ENCODE measurements around the gene SEC61A1. TPM values are rescaled to one million over a fixed set of nuclear protein-coding genes. Genes with fewer than 3 reads are reported as not detected.

SEC61A1 gene
- total RNA-seq, 1 experiment from 2014 or later, result 246 TPM

DNA sequence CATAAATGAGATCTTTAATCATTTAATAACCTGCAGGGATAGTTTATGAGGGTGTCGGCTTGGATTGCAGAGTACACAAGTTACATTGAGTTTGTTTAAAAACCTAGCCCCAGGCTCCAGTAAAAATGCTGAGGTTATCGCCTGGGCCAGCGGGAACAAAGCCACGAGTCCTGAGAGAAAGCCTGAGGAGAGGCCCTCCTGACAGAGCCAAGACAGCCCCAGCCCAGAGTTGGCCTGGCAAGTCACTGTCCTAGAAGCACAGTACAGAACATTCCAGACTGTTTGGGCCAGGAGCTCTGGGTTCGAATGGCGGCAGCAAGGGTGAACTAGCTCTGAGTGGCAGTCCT is 32.4 kb downstream of the SEC61A1 start:
- in situ Hi-C loops (cut with HindIII; ENCODE audit: low pct_unique_long_range_greater_than_20kb, low sequenced_read_pairs), result no loop called here
- no peak for ATAC-seq

DNA sequence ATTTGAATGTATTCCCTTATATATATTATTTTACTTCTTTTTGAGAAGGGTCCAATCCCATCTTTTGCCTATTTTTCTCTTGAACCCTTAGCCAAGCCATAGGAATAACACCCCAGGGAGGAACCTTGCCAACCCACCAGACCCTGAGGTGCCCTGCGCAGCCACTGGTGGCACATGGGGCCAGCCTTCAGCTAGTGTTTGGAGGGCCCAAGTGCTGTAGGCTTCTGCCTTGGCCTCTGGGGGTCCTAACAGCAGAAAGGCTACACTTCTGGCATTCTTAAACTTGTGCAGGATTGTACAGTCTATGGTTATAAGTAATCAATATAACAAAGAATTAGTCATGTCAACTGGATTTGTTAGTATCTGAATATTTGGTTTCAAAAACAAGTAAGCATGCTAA is 36.9 kb downstream of the SEC61A1 start:
- DNase-seq (ENCODE audit: low read depth, low spot score) (no peak), ATAC-seq (no peak)
- H3K36me3 ChIP-seq (ENCODE audit: control insufficient read depth, insufficient read depth, low read length), result peaks cover 8% of the 10 kb centered on the region
- in situ Hi-C loops (cut with HindIII; ENCODE audit: low pct_unique_long_range_greater_than_20kb, low sequenced_read_pairs), result no loop called here
- no peak overlapping the region for H3K4me3 ChIP-seq (ENCODE audit: low read depth in 2 of 2, low read length in 2 of 2)
- H3K4me1 ChIP-seq (ENCODE audit: control insufficient read depth, insufficient read depth, low read length), result no peaks in the 10 kb centered on the region
- BruUV-seq (replicated peaks), result no TSS peak
- ChIA-PET CTCF (no interaction called here), POLR2A (interaction anchor here (0.6 kb wide), 1 partner anchor 258 kb away, joined by 3 read pairs; no protein-coding TSS in a partner anchor)
- intact Hi-C loops (cut with micrococcal nuclease; ENCODE audit: unreplicated experiment), result no loop called here
- H3K27ac ChIP-seq (ENCODE audit: low read length), result no peak overlapping the region
- H3K27me3 ChIP-seq (ENCODE audit: control insufficient read depth, insufficient read depth, low read length), result no peaks in the 10 kb centered on the region
- no peaks in the 10 kb centered on the region for H3K9me3 ChIP-seq (ENCODE audit: control insufficient read depth, insufficient read depth, low read depth, low read length)
- TF ChIP-seq, protein P1, sequence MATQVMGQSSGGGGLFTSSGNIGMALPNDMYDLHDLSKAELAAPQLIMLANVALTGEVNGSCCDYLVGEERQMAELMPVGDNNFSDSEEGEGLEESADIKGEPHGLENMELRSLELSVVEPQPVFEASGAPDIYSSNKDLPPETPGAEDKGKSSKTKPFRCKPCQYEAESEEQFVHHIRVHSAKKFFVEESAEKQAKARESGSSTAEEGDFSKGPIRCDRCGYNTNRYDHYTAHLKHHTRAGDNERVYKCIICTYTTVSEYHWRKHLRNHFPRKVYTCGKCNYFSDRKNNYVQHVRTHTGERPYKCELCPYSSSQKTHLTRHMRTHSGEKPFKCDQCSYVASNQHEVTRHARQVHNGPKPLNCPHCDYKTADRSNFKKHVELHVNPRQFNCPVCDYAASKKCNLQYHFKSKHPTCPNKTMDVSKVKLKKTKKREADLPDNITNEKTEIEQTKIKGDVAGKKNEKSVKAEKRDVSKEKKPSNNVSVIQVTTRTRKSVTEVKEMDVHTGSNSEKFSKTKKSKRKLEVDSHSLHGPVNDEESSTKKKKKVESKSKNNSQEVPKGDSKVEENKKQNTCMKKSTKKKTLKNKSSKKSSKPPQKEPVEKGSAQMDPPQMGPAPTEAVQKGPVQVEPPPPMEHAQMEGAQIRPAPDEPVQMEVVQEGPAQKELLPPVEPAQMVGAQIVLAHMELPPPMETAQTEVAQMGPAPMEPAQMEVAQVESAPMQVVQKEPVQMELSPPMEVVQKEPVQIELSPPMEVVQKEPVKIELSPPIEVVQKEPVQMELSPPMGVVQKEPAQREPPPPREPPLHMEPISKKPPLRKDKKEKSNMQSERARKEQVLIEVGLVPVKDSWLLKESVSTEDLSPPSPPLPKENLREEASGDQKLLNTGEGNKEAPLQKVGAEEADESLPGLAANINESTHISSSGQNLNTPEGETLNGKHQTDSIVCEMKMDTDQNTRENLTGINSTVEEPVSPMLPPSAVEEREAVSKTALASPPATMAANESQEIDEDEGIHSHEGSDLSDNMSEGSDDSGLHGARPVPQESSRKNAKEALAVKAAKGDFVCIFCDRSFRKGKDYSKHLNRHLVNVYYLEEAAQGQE (IDR thresholded peaks at IDR 0.05; ENCODE audit: insufficient read depth in 1 of 2, low read depth in 2 of 2, low read length in 1 of 2), result no peak
- TF ChIP-seq, protein P2, sequence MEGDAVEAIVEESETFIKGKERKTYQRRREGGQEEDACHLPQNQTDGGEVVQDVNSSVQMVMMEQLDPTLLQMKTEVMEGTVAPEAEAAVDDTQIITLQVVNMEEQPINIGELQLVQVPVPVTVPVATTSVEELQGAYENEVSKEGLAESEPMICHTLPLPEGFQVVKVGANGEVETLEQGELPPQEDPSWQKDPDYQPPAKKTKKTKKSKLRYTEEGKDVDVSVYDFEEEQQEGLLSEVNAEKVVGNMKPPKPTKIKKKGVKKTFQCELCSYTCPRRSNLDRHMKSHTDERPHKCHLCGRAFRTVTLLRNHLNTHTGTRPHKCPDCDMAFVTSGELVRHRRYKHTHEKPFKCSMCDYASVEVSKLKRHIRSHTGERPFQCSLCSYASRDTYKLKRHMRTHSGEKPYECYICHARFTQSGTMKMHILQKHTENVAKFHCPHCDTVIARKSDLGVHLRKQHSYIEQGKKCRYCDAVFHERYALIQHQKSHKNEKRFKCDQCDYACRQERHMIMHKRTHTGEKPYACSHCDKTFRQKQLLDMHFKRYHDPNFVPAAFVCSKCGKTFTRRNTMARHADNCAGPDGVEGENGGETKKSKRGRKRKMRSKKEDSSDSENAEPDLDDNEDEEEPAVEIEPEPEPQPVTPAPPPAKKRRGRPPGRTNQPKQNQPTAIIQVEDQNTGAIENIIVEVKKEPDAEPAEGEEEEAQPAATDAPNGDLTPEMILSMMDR (IDR thresholded peaks at IDR 0.05), result no peak
- TF ChIP-seq SIN3A (IDR thresholded peaks at IDR 0.05; ENCODE audit: borderline replicate concordance, insufficient read depth, low read depth, low read length) (no peak), POLR2AphosphoS5 (IDR thresholded peaks at IDR 0.05; ENCODE audit: low read depth, low read length) (no peak), TCF7L2 (IDR thresholded peaks at IDR 0.05; ENCODE audit: low read depth, low read length) (no peak)

More for the DNA sequence above, 32.4 kb downstream of the SEC61A1 start:
- no peak for DNase-seq (ENCODE audit: low read depth, low spot score)
- Histone ChIP-seq H3K27me3 (ENCODE audit: control insufficient read depth, insufficient read depth, low read length) (no peaks in the 10 kb centered on the region), H3K27ac (ENCODE audit: low read length) (no peak overlapping the region), H3K9me3 (ENCODE audit: control insufficient read depth, insufficient read depth, low read depth, low read length) (no peaks in the 10 kb centered on the region), H3K4me1 (ENCODE audit: control insufficient read depth, insufficient read depth, low read length) (no peaks in the 10 kb centered on the region), H3K36me3 (ENCODE audit: control insufficient read depth, insufficient read depth, low read length) (peaks cover 11% of the 10 kb centered on the region; the same call in 1 of the 2 replicates), H3K4me3 (ENCODE audit: low read depth in 2 of 2, low read length in 2 of 2) (no peak overlapping the region)
- intact Hi-C loops (cut with micrococcal nuclease; ENCODE audit: unreplicated experiment), result no loop called here
- TF ChIP-seq POLR2AphosphoS5 (IDR thresholded peaks at IDR 0.05; ENCODE audit: low read depth, low read length) (no peak), TCF7L2 (IDR thresholded peaks at IDR 0.05; ENCODE audit: low read depth, low read length) (peak; percentile 76), SIN3A (IDR thresholded peaks at IDR 0.05; ENCODE audit: borderline replicate concordance, insufficient read depth, low read depth, low read length) (no peak)
- TF ChIP-seq, protein P2 (IDR thresholded peaks at IDR 0.05), result no peak
- TF ChIP-seq, protein P1 (IDR thresholded peaks at IDR 0.05; ENCODE audit: insufficient read depth in 1 of 2, low read depth in 2 of 2, low read length in 1 of 2), result no peak
- BruUV-seq (replicated peaks), result no TSS peak
- POLR2A ChIA-PET, result no interaction called here
- CTCF ChIA-PET, result interaction anchor here (0.6 to 1.5 kb wide), 3 partner anchors 9 to 510 kb away, joined by 3 to 5 read pairs (median 4); no protein-coding TSS in a partner anchor
